Fibroblast of the aortic adventitia (primary cell): ENCODE measurements around the gene YES1. TPM values are rescaled to one million over a fixed set of nuclear protein-coding genes. Genes with fewer than 3 reads are reported as not detected.
"Not testable (repeated sequence)": the region's sequence is repeated elsewhere in the genome, so short reads cannot be mapped to it uniquely, and the experiment has no call there.

Experiments
- DNase-seq: peaks from one replicate; pipeline ENCODE4 v3.0.0-alpha.2; 2010; ENCODE audit warnings: low read depth
- H3K4me3 ChIP-seq: 2 replicates; pipeline ENCODE4 v1.5.1; 2011; ENCODE audit warnings: low read depth, mild to moderate bottlenecking, control low read depth, low read length, moderate library complexity
- total RNA-seq: library from RNA; depleted of rRNA; stranded (reverse); fragments of >200 nt; gene quantifications from 2 replicates; pipeline ENCODE4 v1.2.3, GENCODE V29; 2012; ENCODE audit warnings: low replicate concordance
- TF ChIP-seq, protein P1 (sequence below): IDR thresholded peaks from 2 replicates; pipeline ENCODE4 v1.5.1; 2011; ENCODE audit warnings: mild to moderate bottlenecking, low read length, control low read depth, inconsistent platforms; ENCODE audit not compliant: insufficient read depth

The YES1 gene
- total RNA-seq, 1 donor = 156 TPM

DNA sequence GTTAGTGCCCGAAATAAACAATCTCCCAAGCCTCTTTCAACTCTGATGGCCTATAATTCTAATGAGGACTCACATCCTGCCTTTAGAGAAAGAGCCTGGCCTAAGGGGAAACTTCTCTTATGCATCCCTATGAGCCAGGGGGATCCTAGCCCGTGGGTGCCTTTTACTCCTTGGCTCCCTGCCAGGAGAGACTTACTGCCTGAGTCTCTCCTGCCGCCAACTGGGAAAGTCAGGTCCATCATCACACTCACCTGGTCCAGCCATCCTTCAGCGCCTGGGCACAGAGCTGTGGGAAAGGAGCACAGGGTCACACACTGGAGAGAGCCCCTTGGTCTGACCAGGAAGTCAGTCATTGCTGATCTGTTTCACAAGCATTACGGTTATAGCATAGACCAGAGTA lies 123.7 kb downstream of the YES1 start:
- DNase-seq = no peak
- TF ChIP-seq, protein P1, sequence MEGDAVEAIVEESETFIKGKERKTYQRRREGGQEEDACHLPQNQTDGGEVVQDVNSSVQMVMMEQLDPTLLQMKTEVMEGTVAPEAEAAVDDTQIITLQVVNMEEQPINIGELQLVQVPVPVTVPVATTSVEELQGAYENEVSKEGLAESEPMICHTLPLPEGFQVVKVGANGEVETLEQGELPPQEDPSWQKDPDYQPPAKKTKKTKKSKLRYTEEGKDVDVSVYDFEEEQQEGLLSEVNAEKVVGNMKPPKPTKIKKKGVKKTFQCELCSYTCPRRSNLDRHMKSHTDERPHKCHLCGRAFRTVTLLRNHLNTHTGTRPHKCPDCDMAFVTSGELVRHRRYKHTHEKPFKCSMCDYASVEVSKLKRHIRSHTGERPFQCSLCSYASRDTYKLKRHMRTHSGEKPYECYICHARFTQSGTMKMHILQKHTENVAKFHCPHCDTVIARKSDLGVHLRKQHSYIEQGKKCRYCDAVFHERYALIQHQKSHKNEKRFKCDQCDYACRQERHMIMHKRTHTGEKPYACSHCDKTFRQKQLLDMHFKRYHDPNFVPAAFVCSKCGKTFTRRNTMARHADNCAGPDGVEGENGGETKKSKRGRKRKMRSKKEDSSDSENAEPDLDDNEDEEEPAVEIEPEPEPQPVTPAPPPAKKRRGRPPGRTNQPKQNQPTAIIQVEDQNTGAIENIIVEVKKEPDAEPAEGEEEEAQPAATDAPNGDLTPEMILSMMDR = no peak
- H3K4me3 ChIP-seq = no peak overlapping the region

DNA sequence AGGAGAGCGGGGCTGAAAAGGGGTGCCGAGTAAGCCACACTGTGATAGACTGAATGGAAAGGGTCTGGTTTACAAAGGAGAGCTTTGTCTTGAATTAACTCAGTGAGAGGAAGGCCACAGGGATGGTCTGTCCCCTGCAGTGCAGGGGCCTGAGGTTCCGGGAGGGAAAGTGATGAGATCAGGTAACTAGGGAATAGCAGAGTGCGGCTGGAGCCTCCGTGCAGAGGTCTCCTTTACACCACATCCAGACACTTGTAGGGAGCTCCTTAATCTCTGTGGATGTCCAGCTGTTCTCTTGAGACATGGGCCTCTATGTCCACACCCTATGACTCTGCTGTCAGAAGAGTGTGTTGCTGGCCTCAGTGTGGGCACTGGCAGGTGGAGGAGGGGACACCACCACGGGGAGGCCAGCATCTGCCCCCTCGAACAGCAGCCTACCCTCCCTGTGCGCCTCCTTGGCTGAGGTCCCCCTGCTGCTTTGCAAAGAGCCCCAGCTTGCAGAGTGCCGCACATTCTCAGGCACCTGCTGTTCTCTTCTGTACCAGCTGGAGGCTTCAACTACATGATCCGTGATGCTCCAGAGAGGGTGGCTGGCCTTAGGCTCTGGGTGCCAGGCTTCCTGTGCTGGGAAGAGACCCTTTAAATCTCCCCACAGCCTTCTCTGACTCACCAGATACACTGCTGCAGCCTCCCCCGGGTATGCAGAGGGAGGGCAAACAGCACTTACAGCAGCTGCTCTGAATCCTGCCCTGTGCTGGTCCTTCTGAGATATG lies 125.5 kb downstream of the YES1 start:
- H3K4me3 ChIP-seq = no peak overlapping the region

DNA sequence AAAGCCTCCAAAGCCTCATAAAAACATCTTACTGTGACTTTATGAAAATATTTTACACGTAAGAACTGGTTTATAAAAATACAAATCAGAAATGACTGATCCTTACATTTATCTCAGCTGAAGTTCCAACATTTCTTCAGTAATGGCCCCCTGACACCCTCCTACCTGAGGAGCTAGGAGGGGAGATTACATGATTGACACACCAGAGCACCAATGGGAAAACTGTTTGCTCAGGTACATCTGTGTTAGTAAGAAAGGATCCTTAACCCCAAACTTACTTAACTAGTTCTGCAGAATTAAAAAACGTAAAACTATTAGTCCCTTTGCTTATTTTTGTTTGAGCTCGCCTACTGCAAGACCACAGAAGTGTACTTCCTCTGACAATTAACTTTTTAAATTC lies 126.6 kb downstream of the YES1 start:
- H3K4me3 ChIP-seq = no peak overlapping the region
- TF ChIP-seq, protein P1 = no peak
- no peak for DNase-seq

More for the DNA sequence above, 125.5 kb downstream of the YES1 start:
- DNase-seq = no peak
- TF ChIP-seq, protein P1 = no peak

DNA sequence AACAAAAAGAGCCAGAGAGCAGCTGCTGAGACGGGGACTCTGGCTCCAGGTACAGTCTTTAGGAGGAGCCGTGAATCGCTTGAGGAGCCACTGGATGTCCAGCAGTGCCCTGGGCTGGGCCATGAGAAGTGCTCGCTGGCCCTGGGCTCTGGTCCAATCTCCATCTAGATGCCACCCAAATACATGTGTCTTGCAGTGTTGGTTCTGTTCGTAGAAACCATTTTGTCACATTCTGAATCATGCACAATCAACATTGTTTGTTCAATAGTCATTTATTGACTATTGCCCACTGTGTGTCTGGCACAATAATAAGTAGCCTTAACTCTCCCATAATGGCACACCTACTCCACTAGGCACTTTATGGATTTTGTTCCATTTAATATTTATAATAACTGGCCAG lies 128.5 kb downstream of the YES1 start:
- no peak overlapping the region for H3K4me3 ChIP-seq
- TF ChIP-seq, protein P1 = no peak
- no peak for DNase-seq

DNA sequence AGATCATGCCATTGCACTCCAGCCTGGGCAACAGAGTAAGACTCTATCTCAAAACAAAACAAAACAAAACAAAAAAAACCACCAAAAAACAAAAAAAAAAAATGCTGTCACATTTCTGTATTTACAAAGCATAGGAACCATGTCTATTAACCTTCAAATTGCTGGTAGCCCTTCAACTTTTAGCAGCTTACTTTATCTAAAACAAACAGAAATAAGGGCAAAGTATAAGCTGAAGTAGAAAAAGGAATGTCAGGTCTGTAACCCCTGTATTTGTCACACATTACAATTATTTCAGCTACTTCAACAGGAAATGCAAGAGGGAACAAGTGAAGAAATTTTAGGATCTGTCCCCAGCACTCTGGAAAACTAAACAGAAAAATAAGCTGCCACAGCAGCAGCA lies 129.2 kb downstream of the YES1 start:
- no peak overlapping the region for H3K4me3 ChIP-seq
- no peak for DNase-seq
- TF ChIP-seq, protein P1 = no peak

DNA sequence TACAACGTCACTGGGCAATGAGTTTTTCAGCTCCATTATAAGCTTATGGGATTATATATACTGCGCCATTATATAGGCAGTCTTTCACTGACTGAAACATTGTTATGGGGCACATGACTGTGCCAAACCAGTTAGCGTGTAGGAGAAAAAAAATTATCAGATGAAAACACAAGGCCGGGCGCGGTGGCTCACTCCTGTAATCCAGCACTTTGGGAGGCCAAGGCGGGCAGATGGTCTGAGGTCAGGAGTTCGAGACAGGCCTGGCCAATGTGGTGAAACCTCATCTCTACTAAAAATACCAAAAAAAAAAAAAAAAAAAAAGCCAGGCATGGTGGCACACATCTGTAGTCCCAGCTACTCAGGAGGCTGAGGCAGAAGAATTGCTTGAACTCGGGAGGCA lies 129.6 kb downstream of the YES1 start:
- DNase-seq = not testable (repeated sequence)

DNA sequence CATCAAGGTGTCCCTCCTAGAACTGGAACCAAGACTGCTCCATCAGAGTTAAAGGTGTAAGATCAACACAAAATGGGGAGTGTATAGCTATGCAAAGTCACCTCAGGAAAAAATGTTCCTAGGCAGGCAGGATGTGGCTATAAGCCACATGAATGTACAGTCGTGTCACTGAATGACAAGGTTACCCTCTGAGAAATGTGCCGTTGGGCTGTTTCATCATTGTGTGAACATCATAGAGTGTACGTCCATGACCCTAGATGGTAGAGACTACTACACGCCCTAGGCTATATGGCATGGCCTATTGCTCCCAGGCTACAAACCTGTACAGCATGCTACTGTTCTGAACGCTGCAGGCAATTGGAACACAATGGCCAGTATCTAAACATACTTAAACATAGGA lies 130.1 kb downstream of the YES1 start:
- H3K4me3 ChIP-seq = no peak overlapping the region
- TF ChIP-seq, protein P1 = no peak
- DNase-seq = no peak

More for the DNA sequence above, 129.6 kb downstream of the YES1 start:
- not testable (repeated sequence) for H3K4me3 ChIP-seq
